HG02588 (cell line): Measurements from ENCODE around the gene SRD5A3.

Source experiments
- ATAC-seq: cut with Tn5 transposase; IDR thresholded peaks from one replicate; pipeline ENCODE4 v1.9.1; 2021; ENCODE audit warnings: mild to moderate bottlenecking, moderate library complexity; ENCODE audit not compliant: unreplicated experiment

Gene SRD5A3

DNA sequence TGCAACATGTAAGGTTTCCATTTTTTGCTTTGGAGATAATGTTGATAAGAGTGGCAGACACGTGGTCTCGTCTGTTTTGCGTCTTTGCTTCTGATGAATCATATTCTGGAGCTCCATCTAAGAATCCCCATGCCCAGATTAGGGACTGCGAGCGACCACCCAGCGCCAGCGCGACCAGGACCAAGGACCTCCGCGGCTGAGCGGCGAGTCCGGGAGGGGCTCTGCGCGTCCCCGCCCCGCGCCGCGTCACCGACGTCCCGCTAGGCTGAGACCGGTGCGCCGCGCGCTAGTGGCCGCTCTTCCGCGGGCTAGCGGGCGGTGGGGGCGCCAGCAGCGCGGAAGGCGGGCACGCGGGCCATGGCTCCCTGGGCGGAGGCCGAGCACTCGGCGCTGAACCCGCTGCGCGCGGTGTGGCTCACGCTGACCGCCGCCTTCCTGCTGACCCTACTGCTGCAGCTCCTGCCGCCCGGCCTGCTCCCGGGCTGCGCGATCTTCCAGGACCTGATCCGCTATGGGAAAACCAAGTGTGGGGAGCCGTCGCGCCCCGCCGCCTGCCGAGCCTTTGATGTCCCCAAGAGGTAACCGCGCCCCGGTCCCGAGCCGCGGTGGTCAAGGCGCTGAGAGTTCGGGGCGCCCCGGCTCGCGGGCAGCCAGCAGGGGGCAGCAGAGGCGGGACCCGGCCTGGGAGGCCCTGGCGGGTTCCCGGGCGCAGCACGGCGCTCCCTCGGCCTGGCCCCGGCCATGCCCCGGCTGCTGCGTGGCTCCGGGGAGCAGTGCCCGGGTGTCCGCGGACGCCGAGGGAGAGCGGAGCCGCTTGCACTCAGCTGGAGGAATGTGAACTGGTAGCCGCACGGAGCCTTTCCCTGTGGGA is at the start of gene SRD5A3:
Gene SRD5A3 (plus strand): TSS at position 263 of the 871 bp plus-strand sequence. CDS start 95 bp downstream, at position 358.
- peak; percentile 95 for ATAC-seq

DNA sequence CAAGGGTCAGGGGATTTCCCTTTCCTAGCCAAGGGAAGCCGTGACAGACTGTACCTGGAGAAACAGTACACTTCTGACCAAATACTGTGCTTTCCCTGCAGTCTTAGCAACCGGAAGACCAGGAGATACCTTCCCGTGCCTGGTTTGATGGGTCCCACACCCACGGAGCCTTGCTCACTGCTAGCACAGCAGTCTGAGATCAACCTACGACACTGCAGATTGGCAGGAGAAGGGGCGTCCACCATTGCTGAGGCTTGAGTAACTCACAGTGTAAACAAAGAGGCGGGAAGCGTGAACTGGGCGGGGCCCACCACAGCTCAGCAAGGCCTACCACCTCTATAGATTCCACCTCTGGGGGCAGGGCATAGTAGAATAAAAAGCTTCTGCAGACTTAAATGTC is 48.7 kb upstream of the SRD5A3 start:
- ATAC-seq: no peak

GRCh38 chr4:55303760-55304165 is 42.3 kb upstream of the SRD5A3 start:
- ATAC-seq: no peak

DNA sequence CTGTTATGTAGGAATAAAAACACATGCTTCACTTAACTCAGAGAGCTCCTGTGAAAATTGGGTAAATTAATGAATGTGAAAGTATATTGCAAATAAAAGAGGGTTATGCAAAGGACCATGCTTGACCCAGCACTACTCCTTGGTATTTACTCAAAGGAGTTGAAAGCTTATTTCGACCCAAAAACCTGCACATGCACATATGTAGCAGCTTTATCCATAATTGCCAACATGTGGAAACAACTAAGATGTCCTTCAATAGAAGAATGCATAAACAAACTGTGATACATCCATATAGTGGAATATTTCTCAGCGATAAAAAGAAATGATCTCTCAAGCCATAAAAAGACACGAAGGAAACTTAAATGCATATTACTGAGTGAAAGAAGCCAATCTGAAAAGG is 41.7 kb upstream of the SRD5A3 start:
- no peak for ATAC-seq

DNA sequence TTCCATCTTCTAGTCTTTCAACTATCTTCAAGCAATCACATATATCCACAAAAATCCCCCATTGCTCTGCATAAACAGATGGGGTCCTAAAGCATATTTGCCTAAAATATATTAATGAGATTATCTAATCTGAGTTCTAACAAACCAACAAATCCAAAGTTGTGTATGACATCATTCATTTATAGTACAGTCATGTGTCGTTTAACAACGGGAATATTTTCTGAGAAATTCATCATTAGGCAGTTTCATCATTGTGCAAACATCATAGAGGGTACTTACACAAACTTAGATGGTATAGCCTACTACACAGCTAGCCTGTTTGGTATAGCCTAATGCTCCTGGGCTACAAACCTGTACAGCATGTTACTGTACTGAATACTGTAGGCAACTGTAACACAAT is 38.0 kb upstream of the SRD5A3 start:
- ATAC-seq: no peak

GRCh38 chr4:55311792-55312488 is 34.1 kb upstream of the SRD5A3 start:
- ATAC-seq: no peak

DNA sequence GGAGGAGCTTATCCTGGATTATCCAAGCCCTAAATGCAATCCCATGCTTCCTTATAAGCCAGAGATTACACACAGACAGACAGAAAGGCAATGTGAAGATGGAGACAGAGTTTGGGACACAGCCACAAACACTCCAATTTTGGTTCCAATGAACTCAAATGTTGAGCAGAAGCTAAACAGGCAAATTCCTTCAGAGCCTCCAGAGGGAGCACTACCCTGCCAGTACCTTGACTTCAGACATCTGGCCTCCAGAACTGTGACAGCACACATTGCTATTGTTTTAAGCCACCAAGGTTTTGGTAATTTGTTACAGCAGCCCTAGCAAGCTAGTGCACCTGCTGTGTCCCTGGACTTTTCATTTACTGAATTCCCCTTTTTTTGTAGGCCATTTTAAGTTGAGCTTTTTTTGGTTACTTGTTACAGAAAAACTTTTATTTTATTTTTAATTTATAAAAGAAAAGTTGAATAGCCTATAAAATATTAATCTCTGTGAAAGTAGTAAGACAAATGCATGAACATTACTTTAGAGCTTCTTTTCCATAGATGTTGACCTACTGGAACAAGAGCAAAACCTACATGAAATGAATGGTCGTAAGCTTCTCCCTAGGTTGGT is 33.4 kb upstream of the SRD5A3 start:
- peak; percentile 69 for ATAC-seq

DNA sequence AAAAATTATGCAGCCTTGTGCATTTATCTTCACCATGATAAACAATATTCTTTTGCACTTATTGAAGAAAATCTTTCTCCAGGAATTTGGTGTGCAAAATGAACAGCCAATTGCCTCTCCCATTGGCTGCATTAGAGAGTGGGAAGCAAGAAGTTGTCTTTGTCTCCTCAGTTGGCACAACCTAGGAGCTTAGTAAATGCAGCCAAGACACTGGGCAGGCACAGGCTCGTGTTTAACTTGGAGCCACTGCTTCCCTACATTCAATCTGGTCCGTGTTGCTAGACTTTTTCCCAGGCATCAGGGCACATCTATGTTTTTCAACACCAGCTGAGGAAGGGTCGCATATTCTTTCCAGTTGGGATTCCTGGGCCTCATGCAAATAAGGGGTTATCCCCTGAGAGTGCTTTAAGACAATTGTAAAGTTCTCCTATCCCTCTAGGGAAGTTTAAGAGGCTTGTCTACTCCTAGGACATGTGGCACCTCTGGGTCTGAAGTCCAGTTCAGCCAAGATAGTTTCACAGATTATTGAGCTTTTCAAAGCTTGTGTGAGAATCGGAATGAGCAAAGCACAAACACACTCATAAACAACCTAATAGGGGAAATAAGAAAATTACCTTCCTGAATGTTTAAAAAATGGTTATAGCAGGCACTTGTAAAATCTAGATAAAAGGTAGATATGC is 31.8 kb upstream of the SRD5A3 start:
- ATAC-seq: no peak

DNA sequence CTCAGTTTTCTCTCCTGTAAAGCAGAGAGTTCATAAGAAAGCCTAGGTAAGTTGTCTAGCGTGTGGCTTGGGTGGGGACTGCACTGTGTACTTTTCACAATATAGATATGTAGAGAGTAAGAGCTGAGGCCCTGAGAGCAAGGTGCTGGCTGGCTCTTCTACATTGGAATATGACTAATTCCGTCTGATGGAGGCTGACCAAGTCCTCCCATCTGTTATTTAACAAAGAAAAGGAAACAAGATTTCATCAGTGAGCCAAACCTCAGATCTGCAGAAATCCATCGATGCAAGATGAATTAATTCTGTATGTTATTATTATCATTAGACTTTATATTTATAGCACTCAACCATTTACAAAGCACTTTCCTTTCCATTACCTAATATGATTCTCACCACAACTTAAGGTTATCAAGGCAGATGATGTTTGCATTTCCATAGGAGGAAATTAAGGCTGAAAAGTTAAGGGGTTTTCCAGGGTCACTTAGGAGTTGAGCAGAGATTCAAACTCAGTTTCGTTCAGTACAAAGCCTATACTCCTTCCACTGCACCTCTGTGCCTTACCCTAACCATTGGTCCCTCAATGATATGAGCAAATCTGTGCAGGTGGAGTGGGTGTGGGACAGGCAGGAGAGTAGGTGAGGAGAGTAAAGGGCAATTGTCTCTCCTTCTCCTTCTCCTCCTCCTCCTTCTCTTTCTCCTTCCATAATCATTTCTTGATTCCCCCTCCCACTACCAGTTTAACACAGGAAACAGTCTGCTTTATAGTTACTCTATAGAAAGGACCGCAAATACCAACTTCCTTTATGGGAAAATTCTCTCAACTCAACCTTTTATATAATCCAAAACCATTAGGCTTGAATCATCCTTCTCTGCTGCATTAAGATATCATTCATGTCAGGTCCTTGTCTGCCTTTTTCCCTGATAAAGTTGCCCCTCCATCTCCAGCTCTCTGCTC is 27.6 kb upstream of the SRD5A3 start:
- no peak for ATAC-seq

DNA sequence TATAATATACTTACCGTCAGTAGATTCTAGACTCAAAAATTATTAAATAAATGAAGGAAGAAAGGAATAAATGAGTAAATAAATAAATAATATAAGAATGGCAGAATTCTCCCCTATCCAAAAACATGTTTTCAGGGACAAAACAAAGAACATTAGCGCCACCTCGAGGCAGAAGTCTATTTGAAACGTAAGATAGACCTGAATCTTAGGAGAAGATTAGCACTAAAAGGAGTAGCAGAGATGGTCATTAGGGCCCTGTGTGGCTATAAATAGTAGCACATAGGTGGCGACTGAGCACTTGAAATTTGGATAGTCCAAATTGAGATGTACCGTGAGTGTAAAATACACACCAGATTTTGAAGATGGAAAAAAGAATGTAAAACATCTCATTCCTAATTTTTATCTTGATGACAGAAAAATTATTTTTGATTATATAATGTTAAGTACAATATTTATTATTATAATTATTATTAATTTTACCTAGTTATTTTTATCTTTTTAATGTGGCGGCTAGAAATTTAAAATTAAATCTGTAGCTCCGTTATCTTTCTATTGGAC is 24.3 kb upstream of the SRD5A3 start:
- no peak for ATAC-seq

- no peak for ATAC-seq
These were observed 22.7 kb upstream of the SRD5A3 start for GRCh38 chr4:55323375-55323774.

DNA sequence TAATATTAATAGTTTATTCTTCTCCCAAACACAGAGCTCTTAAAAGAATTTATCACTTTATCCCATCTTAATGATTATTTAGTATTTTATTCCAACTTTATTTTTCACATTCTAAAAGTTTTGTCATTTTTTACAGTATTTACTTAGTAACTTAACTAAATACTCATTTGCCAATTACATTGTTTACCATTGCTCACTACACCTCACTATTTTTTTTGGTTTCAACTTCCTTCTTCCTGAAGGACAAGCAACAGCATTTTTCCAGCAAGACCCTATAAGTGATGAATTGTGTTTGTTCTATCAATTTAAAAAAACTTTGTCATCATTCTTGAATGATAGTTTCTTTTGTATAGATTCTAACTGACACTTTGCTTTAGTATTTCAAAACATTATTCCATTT is 19.4 kb upstream of the SRD5A3 start:
- no peak for ATAC-seq

- no peak for ATAC-seq
These were observed 17.0 kb upstream of the SRD5A3 start for GRCh38 chr4:55329012-55329411.

DNA sequence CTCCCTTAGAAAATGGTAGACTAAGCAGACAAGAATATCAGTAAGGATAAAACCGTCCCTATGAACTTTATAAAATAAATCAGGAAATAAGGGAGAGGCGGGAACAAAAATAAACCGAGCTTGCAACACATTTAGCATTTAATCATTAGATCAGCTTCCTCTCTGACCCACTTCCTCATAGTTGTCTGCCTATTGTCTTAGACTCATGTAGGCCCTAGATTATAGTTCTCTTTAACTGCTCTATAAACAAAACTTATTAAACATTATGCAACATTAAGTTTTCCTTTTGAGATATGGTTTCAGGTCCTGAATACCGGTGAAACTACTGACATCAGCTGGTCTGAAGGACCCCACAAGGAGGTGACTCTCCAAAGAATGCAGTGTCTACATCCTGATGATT is 15.8 kb upstream of the SRD5A3 start:
- ATAC-seq: no peak

GRCh38 chr4:55336138-55337034 is 9.7 kb upstream of the SRD5A3 start:
- ATAC-seq: no peak

DNA sequence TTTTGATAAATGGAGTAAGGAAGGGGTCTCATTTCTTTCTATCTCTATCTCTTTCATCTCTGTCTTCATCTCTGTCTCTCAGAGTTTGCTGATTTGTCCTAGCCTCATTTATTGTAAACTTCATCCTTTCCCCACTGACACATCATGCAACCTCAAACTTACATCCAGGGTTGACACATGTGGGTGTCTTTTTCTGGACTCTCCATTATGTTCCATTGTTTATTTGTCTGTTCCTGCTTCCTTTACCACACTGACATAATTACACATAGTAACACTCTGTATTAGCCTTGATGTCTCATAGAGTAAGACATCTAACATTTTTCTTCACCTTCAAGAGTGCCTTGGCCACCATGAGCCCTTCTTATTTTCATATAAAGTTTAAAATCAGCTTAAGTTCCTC is 8.1 kb upstream of the SRD5A3 start:
- ATAC-seq: no peak

GRCh38 chr4:55338486-55338885 is 7.6 kb upstream of the SRD5A3 start:
- no peak for ATAC-seq

DNA sequence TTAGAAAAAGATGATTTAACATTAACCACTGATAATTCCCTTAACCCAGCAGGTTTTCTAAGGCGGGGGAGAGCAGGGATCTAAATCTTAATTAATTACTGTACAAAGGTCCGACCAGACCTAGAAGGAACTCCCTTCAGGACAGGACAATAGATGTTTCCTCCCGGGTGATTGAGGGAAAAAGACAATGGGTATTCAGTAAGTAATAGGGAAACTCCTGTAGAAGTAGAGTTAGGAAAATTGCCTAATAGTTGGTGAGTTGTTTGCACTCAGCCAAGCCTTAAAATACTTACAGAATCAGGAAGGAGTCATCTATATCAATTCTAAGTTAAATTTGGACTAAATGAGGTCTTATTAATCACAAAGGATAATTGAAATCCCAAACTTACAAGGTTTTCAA is 5.8 kb upstream of the SRD5A3 start:
- ATAC-seq: no peak

DNA sequence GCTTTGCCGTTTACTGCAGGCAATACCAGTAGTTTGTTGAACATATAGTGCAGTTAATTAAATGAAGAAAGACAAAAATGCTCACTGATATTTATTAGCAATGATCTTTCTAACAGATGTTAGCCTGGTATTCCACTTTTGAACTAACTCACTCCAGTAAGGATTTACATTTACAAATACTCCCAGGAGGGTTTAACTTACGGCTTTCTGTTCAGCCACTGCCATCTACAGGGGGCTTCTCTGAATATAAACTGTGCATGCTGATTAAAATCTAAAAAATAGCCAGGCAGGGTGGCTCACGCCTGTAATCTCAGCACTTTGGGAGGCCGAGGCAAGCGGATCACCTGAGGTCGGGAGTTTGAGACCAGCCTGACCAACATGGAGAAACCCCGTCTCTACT is 2.2 kb upstream of the SRD5A3 start:
- no peak for ATAC-seq
